ENCODE results near the gene CLEC20A.

GRCh38 chr1:178470411-178470960 lies 26.3 kb downstream of the CLEC20A start:
- TF ChIP-seq CTCF (IDR thresholded peaks at IDR 0.05) (no peak), POLR2A (IDR thresholded peaks at IDR 0.05) (no peak)

Measured in prostate gland (tissue), 2 donors.